Osteocyte (in vitro differentiated cells): Measurements from ENCODE around the gene PSD. TPM values are rescaled to one million over a fixed set of nuclear protein-coding genes. Genes with fewer than 3 reads are reported as not detected.

Experiments
- DNase-seq: peaks from one replicate; pipeline ENCODE4 v3.0.0; 2021; ENCODE audit warnings: mixed read lengths; ENCODE audit not compliant: unreplicated experiment; ENCODE audit errors: extremely low spot score
- H3K27ac Mint-ChIP-seq: one replicate; pipeline ENCODE4 v1.8.0; 2021; ENCODE audit warnings: mild to moderate bottlenecking, mixed read lengths; ENCODE audit not compliant: unreplicated experiment
- H3K27me3 Mint-ChIP-seq: one replicate; pipeline ENCODE4 v1.8.0; 2021; ENCODE audit warnings: mixed read lengths; ENCODE audit not compliant: unreplicated experiment
- H3K36me3 Mint-ChIP-seq: one replicate; pipeline ENCODE4 v1.8.0; 2021; ENCODE audit warnings: mixed read lengths; ENCODE audit not compliant: unreplicated experiment
- H3K4me1 Mint-ChIP-seq: one replicate; pipeline ENCODE4 v1.8.0; 2021; ENCODE audit warnings: mixed read lengths; ENCODE audit not compliant: unreplicated experiment
- H3K4me3 Mint-ChIP-seq: one replicate; pipeline ENCODE4 v1.8.0; 2021; ENCODE audit warnings: mild to moderate bottlenecking, moderate library complexity, mixed read lengths; ENCODE audit not compliant: unreplicated experiment
- H3K9me3 Mint-ChIP-seq: one replicate; pipeline ENCODE4 v1.8.0; 2021; ENCODE audit warnings: mixed read lengths; ENCODE audit not compliant: unreplicated experiment
- total RNA-seq: library from RNA; stranded (reverse); gene quantifications from 2 replicates; pipeline ENCODE4 v1.2.1, GENCODE V29; 2021
- TF ChIP-seq, protein P1 (sequence below): fragments of 200-600 bp; sonication (generic); IDR thresholded peaks from 2 replicates; pipeline ENCODE4 v1.5.0; 2021; ENCODE audit warnings: antibody characterized with exemption, mild to moderate bottlenecking, moderate library complexity

PSD gene
- total RNA-seq, 1 donor from 2014 or later = 1.8 TPM

DNA sequence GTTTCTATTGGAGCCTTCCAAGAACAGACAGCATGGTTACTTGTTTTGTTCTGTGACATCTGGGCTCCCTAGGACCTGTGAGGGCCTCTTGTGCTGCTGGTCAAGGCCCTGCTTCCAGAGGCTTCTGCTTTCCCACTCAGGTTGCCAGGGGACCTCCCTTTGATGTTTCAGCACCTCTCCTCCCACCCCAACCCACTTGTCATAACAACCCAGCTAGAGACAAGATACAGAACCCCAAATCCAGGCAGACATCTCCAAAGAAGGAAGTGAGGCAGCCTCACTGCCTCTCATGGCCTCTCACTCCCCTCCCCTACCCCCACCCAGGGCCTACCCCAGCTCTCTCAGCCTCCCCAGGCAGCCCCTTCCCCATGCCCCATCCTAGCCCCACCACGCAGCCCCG is 11.8 kb downstream of the PSD start:
- no peak overlapping the region for H3K27ac Mint-ChIP-seq
- H3K27me3 Mint-ChIP-seq = peaks cover 30% of the 10 kb centered on the region
- H3K36me3 Mint-ChIP-seq = peaks cover 3% of the 10 kb centered on the region

DNA sequence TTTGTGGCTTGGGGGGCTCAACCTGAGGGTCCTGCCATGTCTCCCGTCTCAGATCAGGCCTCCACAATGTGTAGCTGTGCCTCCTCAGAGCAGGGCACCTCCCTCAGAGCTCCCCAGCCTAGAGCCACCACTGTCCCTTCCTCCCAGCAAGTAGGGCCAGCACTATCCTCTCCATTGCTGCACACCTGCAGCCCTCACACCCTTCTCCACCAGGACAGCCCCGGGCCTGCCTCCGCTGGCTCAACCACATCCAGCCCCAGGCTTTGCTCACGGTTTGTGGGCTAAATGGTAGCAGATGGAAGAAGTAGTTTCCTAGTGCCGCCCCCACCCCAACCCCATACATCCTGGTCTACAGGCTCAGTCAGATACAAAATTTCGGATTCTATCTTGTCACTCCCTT is 13.0 kb downstream of the PSD start:
- H3K27ac Mint-ChIP-seq = no peak overlapping the region
- H3K4me1 Mint-ChIP-seq = peaks cover 15% of the 10 kb centered on the region
- DNase-seq = no peak
- peaks cover 19% of the 10 kb centered on the region for H3K27me3 Mint-ChIP-seq
- H3K36me3 Mint-ChIP-seq = peaks cover 3% of the 10 kb centered on the region
- TF ChIP-seq, protein P1, sequence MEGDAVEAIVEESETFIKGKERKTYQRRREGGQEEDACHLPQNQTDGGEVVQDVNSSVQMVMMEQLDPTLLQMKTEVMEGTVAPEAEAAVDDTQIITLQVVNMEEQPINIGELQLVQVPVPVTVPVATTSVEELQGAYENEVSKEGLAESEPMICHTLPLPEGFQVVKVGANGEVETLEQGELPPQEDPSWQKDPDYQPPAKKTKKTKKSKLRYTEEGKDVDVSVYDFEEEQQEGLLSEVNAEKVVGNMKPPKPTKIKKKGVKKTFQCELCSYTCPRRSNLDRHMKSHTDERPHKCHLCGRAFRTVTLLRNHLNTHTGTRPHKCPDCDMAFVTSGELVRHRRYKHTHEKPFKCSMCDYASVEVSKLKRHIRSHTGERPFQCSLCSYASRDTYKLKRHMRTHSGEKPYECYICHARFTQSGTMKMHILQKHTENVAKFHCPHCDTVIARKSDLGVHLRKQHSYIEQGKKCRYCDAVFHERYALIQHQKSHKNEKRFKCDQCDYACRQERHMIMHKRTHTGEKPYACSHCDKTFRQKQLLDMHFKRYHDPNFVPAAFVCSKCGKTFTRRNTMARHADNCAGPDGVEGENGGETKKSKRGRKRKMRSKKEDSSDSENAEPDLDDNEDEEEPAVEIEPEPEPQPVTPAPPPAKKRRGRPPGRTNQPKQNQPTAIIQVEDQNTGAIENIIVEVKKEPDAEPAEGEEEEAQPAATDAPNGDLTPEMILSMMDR = no peak
- no peaks in the 10 kb centered on the region for H3K9me3 Mint-ChIP-seq
- H3K4me3 Mint-ChIP-seq = no peak overlapping the region

More for the DNA sequence above, 11.8 kb downstream of the PSD start:
- no peak overlapping the region for H3K4me3 Mint-ChIP-seq
- H3K9me3 Mint-ChIP-seq = no peaks in the 10 kb centered on the region
- TF ChIP-seq, protein P1 = no peak
- peaks cover 20% of the 10 kb centered on the region for H3K4me1 Mint-ChIP-seq
- no peak for DNase-seq

- no peak overlapping the region for H3K27ac Mint-ChIP-seq
- H3K4me3 Mint-ChIP-seq = no peak overlapping the region
- H3K4me1 Mint-ChIP-seq = peaks cover 14% of the 10 kb centered on the region
- no peaks in the 10 kb centered on the region for H3K9me3 Mint-ChIP-seq
- H3K36me3 Mint-ChIP-seq = peaks cover 6% of the 10 kb centered on the region
- H3K27me3 Mint-ChIP-seq = peaks cover 18% of the 10 kb centered on the region
- TF ChIP-seq, protein P1 = no peak
- no peak for DNase-seq
These were observed 13.4 kb downstream of the PSD start for GRCh38 chr10:102405108-102405571.

- Mint-ChIP-seq H3K36me3 (peaks cover 3% of the 10 kb centered on the region), H3K27ac (no peak overlapping the region), H3K4me1 (peaks cover 11% of the 10 kb centered on the region), H3K4me3 (no peak overlapping the region), H3K27me3 (peaks cover 12% of the 10 kb centered on the region), H3K9me3 (no peaks in the 10 kb centered on the region)
- no peak for DNase-seq
- TF ChIP-seq, protein P1 = no peak
These were observed 14.1 kb downstream of the PSD start for GRCh38 chr10:102404361-102405107.

GRCh38 chr10:102403115-102403514 is 15.5 kb downstream of the PSD start:
- no peak for DNase-seq
- TF ChIP-seq, protein P1 = no peak

More at GRCh38 chr10:102403115-102403514, 15.5 kb downstream of the PSD start:
- no peak overlapping the region for H3K27ac Mint-ChIP-seq
- peaks cover 4% of the 10 kb centered on the region for H3K36me3 Mint-ChIP-seq
- no peaks in the 10 kb centered on the region for H3K9me3 Mint-ChIP-seq
- H3K27me3 Mint-ChIP-seq = peaks cover 6% of the 10 kb centered on the region
- no peak overlapping the region for H3K4me3 Mint-ChIP-seq
- H3K4me1 Mint-ChIP-seq = peaks cover 13% of the 10 kb centered on the region
